GM18511 (cell line): ENCODE data around the gene UBE2Z.

Source experiments
- ATAC-seq: cut with Tn5 transposase; IDR thresholded peaks from one replicate; pipeline ENCODE4 v1.9.1; 2021; ENCODE audit warnings: mild to moderate bottlenecking, moderate library complexity; ENCODE audit not compliant: unreplicated experiment

Gene UBE2Z

GRCh38 chr17:48952904-48953303 is 44.7 kb downstream of the UBE2Z start:
- no peak for ATAC-seq

- ATAC-seq: no peak
Observed at GRCh38 chr17:48954300-48954755, 46.1 kb downstream of the UBE2Z start.

GRCh38 chr17:48960834-48961515 is 52.8 kb downstream of the UBE2Z start:
- ATAC-seq: no peak

GRCh38 chr17:48961516-48962233 is 53.5 kb downstream of the UBE2Z start:
- ATAC-seq: no peak

GRCh38 chr17:48970224-48970623 is 62.0 kb downstream of the UBE2Z start:
- no peak for ATAC-seq

GRCh38 chr17:48970865-48971687 is 62.9 kb downstream of the UBE2Z start:
- ATAC-seq: no peak

- no peak for ATAC-seq
Observed at GRCh38 chr17:48972749-48973097, 64.5 kb downstream of the UBE2Z start.

- ATAC-seq: no peak
Observed at GRCh38 chr17:48973806-48974205, 65.6 kb downstream of the UBE2Z start.
